CD4-positive, alpha-beta T cell treated with Interleukin-4 for 4 hours (primary cell): ENCODE results near the gene TRHDE.

Experiments
- DNase-seq: peaks from one replicate; pipeline ENCODE4 v3.0.0-alpha.2; 2020

TRHDE gene

DNA sequence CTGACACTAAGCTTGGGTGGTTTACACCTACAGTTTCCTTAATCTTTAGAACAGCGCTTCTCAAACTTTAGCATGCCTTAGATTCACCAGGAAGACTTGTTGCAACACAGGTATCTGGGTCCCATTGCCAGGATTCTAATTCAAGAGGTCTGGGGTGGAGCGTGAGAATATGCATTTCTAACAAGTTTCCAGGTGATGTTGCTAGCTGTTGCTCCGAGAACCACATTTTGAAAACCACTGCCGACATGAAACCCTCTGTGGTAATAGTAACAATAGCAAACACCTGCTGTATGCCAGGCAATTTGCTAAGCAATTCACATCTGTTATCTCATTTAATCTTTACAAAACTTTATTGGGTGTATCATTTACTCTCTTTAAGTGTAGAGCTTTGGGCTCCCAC, 58.6 kb downstream of the TRHDE start:
- DNase-seq, result no peak

DNA sequence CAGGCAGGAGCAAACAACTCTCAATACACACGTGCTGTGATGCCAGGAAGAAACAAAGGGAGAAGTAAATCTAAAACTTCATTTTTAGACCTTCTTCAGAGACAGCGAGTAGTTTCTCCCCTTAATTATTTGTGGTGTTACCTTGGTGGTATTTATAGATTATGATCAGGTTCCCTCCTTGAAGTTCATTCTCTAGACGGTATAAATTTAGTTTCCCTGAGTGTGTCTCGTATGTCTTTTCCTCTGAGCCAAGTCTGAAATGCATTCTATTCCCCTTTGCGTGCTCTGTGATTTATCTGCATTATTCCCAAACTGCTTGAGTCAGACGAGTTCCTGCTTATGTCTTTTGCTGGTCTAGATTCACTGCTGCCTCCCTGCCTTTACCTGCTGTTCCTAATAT, 65.2 kb downstream of the TRHDE start:
- no peak for DNase-seq

DNA sequence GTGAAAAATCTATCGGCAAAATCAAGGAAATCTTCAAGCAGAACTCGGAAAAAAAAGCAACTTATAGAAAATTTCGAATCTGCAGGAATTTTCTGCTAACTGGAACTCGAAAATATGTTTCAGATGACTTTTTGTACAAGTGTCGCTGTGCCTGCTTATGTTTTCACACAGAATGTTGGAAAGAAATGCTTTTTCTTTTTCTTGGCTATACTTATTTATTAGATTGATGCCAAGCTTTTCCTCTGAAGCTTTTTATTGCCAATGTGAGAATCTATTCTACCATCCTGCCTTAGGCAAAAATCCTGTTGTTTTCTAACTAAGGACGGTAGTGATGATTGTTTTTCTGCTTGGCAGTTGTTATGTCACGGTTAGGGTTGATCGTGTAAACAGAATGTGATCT, 65.8 kb downstream of the TRHDE start:
- no peak for DNase-seq

DNA sequence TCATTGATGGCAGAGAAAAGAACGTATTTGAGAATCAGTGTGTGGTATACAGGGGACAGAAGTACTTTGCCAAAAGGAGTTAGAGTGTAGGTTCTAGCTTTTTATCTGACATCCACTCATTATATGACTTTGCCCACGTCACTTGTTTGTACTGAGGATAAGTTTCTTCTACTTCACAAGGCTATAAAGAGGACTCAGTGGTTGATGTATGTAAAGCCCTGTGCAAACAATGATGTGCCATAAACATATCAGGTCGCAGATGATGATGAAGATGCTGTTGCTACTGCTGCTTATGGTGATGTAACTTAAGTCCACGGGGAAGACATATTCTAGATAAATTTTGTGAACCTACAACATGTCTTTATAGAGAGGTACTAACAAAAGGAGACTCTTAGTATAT, 66.3 kb downstream of the TRHDE start:
- DNase-seq, result no peak

DNA sequence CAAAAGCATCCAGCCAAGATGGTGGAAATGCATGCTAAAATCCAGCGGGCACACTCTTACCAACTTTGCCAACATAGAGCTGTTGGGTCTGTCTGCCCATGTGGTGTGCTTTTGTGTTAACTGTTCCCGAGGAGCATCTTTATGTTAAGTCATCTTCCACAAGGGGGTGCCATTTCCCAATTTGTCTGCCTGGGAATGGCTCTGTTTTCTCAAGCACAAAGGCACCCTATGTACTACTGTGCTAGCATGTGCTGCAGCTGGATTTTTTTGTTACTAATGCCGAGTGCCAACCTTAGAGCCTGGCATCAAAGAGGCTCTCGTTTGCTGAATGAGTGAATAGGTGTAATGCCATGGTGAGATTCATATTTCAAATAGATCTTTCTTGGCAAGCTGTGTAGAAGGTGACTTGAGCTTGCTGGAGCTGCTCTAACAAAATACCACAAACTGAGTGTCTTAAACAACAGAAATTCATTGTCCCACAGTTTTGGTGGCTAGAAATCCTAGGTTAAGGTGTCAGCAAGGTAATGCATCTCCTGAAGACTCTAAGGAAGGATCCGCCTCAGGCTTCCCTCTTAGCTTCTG, 74.3 kb downstream of the TRHDE start:
- DNase-seq, result peak; percentile 19

DNA sequence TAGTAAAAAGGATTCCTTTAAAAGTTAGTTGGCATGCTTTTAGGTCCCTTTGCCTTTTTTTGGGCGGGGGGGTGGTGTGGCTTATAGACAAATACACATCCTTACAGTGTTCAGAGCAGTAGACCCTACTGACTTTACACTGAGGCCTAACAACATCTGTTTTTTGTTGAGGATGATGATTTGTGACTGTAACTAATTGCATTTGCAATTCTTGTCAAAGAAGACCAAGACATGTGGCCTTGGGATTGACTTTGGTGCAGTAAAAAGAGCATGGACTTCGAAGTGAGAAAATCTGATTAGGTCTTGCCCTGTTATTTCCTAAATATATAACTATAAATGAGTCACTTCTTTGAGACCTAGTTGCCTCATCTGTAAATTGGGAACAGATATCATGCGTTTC, 77.3 kb downstream of the TRHDE start:
- no peak for DNase-seq

DNA sequence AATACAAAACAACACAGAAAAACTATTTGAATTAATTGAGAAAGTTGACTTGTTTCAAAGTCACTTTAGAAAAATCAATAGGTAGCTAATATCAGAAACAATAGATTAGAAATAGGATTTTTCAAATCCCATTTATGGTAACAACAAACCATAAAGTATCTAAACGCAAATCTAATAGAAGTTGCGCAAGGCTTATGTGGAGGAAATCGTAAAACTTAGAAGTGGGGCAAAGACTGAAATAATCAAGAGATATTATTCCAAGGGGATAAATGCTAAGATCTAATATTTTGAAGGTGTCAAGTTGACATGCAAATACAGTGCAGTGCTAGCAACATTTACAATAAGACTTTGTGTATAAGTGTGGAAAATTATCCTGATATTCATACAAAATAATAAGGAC, 87.2 kb downstream of the TRHDE start:
- no peak for DNase-seq

DNA sequence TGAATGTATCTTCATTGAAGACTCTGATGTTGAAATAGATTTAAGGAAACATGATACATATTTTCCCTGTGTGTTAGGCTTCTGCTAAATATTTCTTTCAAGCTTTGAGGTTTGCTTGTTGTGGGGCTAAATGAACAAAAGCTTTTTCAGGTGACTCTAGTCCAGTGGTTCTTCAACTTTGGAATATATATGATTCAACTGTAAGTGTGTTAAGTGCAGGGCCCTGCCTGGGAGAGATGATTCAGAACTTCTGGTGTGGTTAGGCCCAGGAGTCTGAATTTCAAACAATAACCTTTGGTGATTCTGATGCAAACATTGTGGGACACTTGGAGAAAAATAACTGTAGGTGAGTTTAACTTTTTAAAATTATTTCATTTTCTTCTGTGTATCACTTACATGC, 93.0 kb downstream of the TRHDE start:
- no peak for DNase-seq

DNA sequence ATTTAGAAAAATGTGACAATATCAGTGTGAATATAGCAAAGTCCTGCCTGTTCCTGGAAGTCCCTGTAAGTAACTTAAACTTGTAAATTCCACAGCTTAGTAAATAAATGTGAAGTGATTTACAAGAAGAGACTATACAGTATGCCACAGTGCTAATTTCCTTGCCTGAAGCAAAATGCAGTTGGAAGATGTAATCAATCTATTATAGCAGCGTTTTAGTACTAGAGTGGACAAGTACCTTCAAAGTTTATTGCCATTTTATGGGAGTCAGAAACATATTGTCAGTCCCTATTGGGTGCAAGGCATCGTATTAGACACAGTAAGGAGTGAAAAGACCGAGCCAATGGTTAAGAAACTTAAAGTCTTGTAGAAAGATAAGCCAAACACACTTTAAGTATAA, 94.1 kb downstream of the TRHDE start:
- no peak for DNase-seq

DNA sequence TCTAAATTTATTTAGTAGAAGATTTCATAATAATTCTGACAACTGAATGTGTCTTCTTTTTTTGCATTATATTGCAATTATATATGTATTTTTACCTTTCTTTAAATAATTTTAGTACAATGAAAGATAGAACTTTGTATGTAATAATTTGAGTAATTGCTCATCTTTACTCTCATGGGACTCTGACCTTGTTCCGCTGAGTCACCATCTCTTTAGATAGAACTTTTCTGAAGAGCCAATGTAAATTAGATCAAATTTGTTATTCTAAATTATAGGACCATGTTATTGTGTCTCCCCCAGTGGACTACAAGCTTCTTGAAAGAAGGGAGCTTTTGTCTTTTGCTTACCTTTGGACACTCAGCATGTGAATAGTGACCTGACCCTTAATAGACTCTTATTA, 96.1 kb downstream of the TRHDE start:
- no peak for DNase-seq

DNA sequence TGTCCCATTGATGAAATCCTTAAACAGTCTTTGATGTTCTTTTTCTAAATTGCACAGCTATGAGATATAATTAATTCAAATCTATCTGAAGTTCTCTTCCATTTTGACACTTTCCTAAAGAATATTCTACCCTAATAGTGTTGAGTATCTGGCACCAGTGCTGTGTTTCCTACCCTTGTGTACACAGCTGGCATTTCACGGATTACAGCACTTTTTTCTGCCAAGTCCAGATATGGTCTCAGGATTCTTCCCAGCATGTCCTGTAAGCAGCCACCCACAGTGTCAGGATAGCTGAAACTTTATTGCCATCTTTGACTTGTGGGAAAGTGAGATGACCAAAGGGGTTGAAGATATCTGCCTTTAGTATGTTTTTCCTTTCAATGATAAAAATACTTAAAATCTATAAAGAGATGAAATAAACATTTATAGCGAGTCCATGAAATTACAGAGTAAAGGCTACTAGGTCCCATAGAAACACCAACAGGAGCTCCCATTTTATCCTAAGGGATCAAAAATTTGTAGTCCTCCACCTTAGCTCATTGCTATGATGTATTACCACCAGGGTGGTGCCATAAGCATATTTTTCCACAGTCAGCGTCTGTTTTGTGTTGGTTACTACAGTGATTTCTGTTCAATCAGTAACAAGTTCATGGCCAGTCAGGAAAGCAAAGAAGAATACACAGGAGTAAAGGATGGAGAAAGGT, 96.7 kb downstream of the TRHDE start:
- DNase-seq, result no peak

DNA sequence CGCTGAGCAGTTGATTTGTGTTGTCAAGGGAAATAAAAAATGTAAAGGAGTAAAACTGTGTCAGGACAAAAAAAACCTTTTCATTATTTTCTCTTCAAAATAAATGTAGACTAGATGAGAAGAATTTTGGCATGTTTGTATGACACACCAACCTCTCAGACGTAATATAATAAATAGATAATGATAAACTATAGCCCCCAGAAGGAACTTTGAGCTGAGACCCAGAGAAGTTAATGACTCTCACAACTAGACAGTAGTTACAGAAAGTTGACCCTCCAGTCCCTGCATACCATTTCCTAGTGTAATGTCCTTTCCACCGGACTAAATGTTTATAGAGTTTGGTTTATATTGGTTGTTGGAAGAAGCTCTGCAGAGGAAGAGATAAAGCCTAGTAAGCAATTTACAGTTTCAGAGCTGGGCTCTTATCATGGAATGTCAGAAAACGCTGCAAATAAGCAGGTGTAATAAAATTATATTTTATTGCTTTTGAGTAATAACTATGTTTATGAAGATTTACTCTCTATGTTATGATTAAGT, 97.3 kb downstream of the TRHDE start:
- DNase-seq, result no peak

DNA sequence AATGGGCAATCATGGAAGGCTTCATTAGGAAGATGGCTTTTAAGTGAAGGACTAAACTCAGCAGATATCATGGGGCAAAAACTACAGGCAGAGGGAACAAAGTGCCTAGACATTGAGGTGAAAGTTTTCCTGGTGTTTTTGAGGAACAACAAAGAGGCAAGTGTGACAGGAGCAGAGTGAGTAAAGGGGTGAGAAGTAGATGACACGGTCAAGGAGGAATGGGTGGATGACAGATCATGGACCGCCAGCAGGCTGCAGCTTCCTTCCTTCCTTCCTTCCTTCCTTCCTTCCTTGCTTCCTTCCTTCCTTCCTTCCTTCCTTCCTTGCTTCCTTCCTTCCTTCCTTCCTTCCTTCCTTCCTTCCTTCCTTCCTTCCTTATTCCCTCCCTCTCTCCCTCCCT, 108.3 kb downstream of the TRHDE start:
- no peak for DNase-seq

DNA sequence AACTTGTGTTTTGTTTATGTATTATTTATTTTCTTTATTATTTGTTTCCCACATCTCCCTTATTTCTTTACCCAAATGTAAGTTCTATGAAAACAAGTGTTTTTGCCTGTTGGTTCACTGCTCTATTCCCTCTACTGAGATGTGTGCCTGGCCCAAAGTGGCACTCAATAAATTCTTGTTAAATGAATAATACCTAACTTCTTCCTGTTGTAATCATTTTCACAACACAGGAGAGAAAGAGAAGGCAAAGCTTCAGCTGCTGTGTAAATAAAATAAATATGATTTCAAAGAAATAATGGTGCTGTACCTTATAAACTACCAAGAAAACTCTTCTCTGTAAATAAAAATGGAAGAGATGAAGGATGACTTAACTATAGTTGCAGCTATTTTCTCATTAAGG, 116.2 kb downstream of the TRHDE start:
- DNase-seq, result no peak

DNA sequence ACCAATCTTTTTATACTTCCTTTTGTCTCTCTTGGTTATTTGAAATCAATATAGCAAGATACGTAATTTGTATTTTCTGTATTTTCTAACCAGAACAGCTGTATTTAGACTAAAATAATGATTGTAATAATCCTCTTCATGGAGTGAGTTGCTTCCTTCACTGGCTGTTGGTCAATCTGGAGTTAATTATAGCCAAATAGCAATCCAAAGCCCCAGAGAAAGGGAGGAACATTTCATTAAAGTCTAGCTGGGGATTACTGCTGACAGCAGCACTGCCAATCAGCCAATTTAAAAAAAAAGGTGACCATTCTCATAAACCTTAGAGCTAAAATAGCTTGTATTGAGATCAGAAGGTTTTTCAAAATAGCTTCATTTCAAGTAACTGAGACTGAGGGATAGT, 118.0 kb downstream of the TRHDE start:
- no peak for DNase-seq

DNA sequence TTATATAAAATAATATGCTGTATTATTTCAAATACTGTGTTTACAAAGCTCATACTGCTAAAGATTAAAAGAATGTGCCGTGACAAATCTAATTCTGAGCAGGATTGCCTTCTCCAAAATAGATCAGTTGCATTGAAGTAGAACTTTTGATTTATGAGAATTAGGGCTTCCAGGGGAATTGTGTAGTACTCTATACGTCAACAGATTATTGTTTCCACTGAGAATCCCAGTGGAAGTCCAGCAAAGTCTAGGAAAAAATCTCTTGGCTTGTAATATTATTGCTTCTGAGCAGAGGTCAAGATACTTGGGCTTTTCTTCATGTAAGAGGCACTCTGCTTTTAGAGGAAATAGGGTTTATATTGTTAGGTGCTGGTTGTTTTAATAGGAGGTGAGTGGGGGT, 133.9 kb downstream of the TRHDE start:
- no peak for DNase-seq

DNA sequence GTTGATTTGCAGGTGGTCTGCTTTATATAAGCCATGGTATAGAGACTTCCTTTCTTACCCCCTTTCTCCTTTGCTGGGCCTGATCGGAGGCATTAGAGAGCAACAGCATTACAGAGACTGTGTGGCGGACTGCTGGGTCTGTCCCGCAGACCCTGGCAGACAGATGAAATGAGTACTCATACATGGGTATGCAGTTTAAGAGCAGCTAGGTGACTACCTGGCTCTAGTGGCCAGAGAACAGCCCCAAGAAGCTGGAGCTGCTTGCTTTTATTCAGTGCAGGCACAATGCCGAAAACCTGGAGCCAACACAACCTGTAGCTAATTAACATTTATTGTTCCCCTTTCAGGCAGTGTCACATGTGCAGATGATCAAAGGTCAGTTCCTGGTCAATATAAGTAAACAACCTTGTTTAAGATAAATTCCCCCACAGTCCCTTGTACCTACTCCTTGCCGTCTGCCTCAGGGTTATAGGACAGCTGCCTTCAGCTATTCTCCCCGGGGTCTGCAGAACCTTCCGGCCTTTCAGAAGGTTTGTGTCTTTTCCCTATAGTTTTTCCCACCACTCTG, 160.0 kb downstream of the TRHDE start:
- no peak for DNase-seq

DNA sequence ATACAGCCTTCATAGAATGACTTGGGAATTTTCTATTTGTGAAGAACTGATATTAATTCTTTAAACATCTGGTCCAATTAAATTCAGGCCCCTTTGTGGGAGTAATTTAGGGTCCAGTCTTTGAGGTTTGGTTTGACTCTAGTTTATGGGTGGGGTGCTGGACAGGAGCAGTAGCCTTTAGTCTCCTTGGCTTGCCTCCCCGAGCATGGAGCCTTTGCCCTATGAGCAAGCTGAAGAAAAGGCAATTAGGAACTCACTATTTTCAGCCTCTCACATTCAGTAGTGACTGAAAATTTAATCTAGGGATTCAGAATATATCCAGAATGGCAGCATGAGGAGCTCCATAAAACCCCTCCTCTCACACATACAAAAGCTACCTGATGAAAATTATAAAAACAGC, 161.1 kb downstream of the TRHDE start:
- no peak for DNase-seq

DNA sequence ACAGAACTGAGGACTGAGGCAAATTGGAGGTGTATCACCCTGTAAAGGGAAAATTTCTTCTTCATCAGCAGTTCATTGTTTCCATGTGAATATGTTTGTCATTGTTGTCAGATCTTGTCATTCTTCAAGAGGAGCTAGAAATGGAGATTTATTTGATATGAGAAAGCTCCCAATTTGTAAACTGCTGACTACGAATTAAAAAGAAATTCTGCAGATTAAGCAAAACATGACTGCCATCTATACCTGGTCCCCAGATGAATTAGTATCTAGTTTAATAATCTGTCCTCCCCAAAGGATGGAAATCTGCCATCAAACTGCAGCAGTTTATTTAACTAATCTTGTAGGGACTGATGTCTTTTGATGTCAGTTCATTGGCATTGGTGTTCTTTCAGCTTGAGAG, 162.8 kb downstream of the TRHDE start:
- no peak for DNase-seq

DNA sequence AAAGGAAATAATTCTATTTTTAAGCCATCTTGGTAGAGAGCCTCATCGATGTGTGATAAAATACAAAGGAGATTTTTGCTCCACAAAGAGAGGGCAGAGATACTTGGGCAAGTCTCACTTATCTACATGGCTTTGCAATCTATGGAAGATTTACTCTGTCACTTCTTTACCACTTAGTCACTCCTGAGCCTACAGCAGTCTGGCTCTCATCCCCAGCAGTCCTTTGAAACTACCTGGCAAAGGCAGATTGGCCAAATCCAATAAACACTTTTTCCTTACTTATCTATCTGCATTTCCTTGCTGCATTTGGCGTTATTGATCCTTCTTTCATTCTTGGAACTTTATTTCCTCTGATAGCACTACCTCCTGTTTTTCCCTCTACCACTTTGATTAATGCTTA, 170.0 kb downstream of the TRHDE start:
- no peak for DNase-seq

DNA sequence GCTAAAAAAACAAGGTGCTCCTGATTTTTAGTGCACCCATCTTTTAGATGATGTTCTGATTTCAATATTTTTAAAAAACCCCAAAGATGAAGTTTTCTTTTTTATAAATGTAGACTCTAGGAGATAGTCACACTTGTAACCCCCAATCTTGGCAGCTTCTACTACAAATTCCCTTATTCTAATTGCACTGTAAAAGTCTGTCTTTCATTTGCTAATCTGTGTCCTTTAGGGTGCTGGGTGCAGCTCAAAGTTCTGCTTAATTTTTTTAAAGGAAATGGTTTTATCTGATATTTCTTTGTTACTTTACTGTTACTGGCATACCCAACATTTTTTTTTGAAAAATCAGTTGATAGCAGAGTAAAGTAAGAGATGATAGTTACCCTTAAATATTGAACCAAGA, 172.0 kb downstream of the TRHDE start:
- no peak for DNase-seq

DNA sequence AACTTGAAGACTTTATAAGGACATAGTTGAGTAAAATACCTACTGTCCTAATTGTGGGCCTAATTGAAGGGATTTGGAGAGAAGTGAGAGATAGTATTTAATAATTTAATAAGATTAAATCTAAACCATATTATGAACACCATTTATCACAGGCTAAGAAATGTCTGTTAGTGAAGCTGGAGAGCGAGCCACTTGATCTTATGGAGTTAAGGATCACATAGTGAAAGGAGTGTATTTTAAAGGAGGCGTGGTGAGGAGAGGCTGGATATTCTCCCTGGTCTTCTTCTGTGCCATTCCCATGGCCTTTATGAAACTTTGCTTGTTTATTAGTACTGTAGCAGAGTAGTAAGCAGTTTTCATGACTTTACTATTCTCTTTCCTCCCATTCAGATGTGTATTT, 172.4 kb downstream of the TRHDE start:
- DNase-seq, result no peak

DNA sequence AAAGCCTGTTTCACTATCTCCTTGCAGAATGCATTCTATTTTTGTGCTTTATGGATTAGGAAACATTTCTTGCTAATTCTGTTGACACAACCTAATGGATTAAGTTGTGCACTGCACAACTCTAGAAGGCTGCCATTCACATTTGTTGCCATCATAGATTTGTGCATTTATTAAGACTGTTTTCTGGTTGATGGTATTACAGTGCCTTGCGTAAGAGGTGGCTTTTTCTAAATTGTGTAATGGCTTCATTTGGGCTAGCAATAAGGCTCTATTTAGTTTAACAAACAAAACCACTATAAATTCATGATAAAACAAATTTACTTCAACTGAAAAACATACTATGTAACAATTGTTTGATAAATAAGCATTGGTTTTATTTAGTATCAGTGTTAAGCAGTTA, 175.9 kb downstream of the TRHDE start:
- DNase-seq, result no peak

DNA sequence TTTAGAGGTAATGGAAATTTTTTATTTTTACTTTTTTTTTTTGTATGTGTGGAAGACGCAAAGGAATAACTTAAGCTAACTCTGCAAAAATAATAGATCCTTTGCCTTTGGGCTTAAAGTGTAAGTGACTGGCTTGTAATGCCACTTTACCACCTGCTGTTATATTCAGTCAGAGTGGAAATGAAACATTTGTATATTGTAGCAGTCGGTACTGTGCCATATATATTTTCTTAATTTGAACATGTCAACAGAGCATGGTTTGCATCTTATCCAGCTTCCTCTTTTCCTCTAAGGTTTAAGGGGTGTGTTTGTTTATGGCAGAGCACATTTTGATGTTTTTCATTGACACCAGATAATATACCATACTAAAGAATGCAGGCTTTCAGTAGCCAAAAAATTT, 176.6 kb downstream of the TRHDE start:
- no peak for DNase-seq

DNA sequence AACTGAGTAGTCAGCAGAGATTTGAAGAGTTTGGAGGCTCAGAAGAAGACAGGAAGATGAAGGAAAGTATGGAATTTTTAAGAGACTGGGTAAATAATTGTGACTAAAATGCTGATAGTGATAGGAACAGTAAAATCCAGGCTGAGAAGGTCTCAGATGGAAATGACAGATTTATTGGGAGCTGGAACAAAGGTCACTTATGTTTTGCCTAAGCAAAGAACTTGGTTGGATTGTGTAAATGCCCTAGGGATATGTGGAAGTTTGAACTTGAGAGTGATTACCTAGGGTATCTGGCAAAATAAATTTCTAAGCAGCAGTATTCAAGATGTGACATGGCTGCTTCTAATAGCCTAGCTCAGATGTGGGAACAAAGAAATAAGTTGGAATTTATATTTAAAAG, 180.9 kb downstream of the TRHDE start:
- DNase-seq, result no peak
